Measurements from ENCODE around the gene N4BP2.
"Not testable (repeated sequence)": the region's sequence is repeated elsewhere in the genome, so short reads cannot be mapped to it uniquely, and the experiment has no call there.

Gene N4BP2

GRCh38 chr4:40056716-40057585 is at the start of gene N4BP2:
TSS of gene N4BP2 (plus strand) at chr4:40056850. CDS start at chr4:40097341, 40,491 bp downstream.
- peak; percentile 58 to 66 for DNase-seq

- DNase-seq, result no peak
These were observed 40.6 kb upstream of the N4BP2 start for GRCh38 chr4:40016007-40016406.

- DNase-seq, result no peak
These were observed 36.4 kb upstream of the N4BP2 start for GRCh38 chr4:40020221-40020620.

DNA sequence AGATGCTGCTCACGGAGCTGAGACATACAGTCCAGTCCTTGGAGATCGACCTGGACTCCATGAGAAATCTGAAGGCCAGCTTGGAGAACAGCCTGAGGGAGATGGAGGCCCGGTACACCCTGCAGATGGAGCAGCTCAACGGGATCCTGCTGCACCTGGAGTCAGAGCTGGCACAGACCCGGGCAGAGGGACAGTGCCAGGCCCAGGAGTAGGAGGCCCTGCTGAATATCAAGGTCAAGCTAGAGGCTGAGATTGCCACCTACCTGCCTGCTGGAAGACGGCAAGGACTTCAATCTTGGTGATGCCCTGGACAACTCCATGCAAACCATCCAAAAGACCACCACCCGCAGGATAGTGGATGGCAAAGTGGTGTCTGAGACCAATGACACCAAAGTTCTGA is 35.5 kb upstream of the N4BP2 start:
- not testable (repeated sequence) for DNase-seq

DNA sequence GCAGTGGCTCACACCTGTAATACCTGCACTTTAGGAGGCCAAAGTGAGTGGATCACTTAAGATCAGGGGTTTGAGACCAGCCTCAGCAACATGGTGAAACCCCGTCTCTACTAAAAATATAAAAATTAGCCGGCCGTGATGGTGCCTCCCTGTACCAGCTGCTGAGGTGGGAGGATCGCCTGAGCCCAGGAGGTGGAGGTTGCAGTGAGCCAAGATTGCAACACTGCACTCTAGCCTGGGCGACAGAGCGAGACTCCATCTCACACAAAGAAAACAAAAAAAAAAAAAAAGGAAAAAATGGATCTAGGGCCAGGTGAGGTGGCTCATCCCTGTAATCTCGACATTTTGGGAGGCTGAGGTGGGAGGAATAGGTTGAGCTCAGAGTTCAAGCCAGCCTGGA is 32.6 kb upstream of the N4BP2 start:
- DNase-seq, result not testable (repeated sequence)

DNA sequence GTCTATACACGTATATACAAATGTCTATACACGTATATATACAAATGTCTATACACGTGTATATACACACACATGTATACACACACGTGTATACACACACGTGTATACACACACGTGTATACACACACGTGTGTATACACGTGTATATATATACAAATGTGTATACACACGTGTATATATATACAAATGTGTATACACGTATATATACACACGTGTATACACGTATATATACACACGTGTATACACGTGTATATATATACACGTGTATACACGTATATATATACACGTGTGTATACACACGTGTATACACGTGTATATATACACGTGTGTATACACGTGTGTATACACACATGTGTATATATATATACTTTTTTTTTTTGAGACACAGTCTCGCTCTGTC is 23.9 kb upstream of the N4BP2 start:
- no peak for DNase-seq

GRCh38 chr4:40033613-40034012 is 23.0 kb upstream of the N4BP2 start:
- no peak for DNase-seq

DNA sequence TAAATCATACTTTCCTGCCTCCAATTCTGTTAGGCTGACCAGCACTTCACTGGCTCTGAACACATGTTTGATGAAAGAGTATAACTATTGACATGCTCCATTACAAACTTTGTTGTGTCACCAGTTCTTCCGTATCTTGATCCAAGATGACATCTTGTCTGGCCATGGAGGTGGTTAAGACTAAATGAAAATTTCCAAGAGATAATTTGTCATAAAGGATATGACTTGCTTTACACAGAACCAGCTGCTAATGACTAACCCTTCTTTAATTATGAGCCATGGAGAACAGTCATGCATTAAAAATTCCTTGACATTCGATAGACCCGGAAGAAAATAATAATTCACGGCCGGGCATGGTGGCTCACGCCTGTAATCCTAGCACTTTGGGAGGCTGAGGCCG is 17.7 kb upstream of the N4BP2 start:
- no peak for DNase-seq

DNA sequence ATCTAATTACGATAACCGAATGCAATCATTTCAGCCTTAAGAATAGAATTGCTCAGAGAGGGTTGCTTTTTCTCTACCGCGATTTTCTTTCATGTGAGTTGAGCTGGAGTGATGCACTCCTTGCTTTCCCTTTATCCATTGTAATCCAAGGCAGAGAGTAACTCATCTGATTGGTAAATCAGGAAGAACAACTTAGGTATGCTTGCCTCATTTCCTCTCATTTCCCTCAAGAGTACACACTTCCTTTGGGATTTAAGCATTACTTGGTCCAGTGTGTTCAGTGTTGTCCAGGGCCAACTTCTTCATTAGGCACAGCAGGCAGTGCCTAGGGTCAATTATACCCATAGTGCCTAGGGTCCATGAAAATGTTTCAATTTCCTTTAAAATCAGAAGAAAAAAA is 15.7 kb upstream of the N4BP2 start:
- DNase-seq, result no peak

DNA sequence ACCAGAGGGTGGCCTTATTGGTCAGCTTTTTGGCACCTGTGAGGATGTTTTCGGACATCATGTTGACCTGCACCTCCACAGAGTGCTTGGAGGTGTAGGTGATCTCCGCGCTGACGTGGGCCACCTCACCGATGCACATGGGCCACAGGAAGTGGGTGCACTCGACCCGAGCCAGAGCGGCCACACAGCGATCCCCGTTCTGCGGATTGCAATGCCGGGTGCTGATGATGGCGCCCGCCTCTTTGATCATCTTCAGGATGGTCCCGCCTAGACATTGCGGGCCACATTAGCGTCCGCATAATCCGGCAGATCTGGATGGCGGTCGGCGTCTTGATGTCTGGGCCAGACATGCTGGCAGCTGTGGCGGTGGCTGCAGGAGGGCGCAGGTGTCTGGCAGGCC is 12.9 kb upstream of the N4BP2 start:
- DNase-seq, result no peak

GRCh38 chr4:40046311-40046980 is 10.2 kb upstream of the N4BP2 start:
- peak in 1 of 2 experiments; percentile 23 for DNase-seq

GRCh38 chr4:40053161-40053560 is 3.5 kb upstream of the N4BP2 start:
- DNase-seq, result no peak

DNA sequence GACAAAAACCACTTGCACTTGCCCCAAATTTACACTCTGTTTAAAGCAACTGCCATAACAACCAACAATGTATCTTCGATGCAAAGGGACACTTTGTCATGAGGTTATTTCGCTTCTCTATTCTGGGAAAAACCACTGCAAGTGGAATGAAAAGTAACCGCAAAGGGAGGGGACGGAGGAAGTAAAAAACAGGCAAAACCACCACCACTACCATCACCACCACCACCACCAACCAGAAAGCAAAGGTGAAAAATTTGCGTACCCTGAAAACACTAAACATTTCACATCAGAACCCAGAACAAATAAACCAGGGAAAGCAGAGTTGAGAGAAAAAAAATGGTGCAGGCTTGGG is 1.2 kb upstream of the N4BP2 start:
- DNase-seq, result peak; percentile 18 to 25

DNA sequence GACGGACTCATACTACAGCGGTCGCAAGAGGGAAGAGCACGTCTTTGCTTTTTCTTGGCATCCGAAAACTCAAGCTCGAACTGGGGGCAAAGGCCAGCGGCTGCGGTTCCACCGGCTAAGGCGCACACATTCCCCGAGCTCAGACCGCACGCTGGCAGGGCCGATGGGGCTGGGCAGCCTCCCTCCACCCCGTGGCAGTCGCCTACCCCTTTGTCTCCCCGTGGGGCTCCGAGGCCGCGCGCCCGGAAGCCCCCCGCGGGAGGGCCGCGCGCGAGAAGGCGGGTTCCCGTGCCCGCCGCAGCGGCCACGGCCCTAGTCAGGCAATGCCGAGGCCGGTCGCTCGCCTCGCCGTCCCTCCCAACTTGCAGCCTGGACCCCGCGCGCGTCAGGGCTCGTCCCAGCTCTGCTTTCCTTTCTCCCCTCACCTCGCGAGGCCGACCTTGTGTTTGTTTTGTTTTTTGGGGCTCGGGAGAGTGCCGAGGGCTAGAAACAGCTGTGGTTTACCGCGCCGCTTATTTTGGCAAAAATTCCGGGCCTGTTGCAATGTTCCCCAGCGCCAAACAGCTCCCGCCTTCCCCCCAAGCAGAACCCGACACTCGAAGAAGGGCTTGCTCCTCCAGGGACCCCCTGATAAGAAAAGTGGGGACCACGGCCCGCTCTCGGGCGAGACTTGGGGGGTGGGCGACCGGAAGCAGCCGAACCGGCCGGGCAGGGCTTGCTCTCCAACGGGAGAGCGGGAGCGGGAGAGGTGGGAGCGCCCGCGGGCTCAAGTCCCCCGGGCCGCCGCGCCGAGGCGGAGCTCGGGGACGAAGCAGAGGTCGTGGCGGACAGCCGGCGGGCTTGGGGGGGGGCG is 561 bp upstream of the N4BP2 start:
- peak; percentile 10 to 16 for DNase-seq

DNA sequence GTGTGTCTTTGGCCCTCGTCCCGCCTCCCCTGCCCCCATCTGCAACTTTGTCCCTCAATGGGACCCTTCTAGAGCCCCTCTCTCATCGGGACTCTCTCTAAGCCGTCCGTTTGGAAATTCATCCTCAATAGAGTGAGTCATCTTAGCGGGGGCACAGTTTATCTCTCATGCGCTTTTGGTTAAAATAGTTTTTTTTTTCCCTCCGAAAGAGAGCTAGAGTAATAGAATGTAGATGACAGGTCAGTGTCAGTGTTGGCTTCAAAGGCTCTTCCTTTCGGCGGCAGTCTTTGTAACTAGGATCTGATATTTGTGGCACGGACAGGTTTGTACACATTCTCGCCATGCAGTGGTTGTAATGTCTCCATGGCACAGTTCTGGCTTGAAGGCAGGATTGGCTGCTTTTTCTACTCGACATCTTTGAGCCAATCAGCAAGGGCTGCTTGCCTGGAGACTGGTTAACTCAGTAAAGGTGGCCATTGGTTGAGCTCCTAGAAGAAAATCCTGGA is 989 bp downstream of the N4BP2 start:
- peak; percentile 43 to 49 for DNase-seq

- no peak for DNase-seq
These were observed 1.5 kb downstream of the N4BP2 start for GRCh38 chr4:40058121-40058520.

DNA sequence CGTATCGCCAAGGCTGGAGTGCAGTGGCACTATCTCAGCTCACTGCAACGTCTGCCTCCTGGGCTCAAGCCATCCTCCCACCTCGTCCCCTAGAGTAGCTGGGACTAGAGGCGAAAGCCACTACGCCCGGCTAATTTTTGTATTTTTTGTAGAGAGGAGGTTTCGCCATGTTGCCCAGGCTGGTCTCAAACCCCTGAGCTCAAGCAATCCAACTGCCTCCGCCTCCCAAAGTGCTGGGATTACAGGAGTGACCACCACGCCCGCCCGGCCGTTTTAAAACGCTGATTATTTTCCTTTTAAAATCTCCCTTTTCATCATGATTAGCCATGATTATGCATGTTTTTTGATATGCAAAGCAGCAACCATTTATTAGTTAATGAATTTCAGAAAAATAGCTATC is 2.2 kb downstream of the N4BP2 start:
- DNase-seq, result no peak

DNA sequence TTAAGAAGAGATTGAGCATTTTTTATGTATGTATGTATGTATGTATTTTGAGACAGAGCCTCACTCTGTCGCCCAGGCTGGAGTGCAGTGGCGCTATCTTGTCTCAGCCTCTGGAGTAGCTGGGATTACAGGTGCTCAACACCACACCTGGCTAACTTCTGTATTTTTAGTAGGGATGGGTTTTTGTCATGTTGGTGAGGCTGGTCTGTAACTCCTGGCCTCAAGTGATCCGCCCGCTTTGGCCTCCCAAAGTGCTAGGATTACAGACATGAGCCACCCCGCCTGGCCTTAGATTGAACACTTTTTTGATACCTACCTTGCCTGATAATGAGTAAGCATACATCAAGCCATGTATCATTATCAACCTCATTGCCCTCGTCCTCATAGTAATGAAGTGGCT is 2.7 kb downstream of the N4BP2 start:
- DNase-seq, result no peak

DNA sequence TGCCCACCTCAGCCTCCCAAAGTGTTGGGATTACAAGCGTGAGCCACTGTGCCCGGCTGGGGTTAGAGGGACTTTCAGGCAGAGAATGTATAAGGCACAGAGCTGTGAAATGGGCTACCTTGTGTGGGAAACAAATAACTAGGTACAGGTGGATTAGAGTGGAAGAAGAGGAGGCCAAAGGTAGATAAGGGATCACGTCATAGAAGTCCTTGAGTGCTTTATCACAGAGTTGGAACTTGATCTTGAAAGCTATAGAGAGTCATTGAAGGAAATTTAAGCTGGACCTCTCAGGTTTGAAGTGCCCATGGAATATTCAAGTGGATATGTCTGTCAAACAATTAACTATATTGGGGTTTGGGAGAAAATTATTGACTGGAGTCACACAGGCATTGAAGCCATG is 8.4 kb downstream of the N4BP2 start:
- DNase-seq, result no peak

GRCh38 chr4:40066651-40067050 is 10.0 kb downstream of the N4BP2 start:
- DNase-seq, result no peak

- no peak for DNase-seq
These were observed 13.7 kb downstream of the N4BP2 start for GRCh38 chr4:40070387-40070786.

DNA sequence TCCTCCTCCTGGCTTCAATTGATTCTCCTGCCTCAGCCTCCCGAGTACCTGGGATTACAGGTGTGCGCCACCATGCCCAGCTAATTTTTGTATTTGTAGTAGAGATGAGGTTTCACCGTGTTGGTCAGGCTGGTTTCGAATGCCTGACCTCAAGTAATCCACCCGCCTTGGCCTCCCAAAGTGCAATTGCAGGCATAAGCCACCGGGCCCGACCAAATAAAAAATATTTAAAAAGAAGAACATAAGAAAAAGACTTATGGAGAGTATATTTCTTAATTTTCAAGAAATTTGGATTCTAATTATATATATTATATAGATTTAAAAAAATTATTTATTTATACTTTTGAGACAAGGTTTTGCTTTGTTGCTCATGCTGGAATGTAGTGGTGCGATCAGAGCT is 29.8 kb downstream of the N4BP2 start:
- DNase-seq, result no peak

- no peak for DNase-seq
These were observed 31.2 kb downstream of the N4BP2 start for GRCh38 chr4:40087799-40088366.
